ENCODE results near the gene IRAK3. TPM values are rescaled to one million over a fixed set of nuclear protein-coding genes. Genes with fewer than 3 reads are reported as not detected.
"Not testable (repeated sequence)": the region's sequence is repeated elsewhere in the genome, so short reads cannot be mapped to it uniquely, and the experiment has no call there.

IRAK3 gene
- total and polyA plus RNA-seq, 2 experiments from 2014 or later = 3.3 to 3.7 TPM

- Histone ChIP-seq H4K20me1 (ENCODE audit: insufficient read depth) (no peaks in the 10 kb centered on the region), H3K9me2 (ENCODE audit: insufficient read depth) (no peaks in the 10 kb centered on the region), H2AFZ (peak overlapping the region; percentile 89), H3K79me2 (ENCODE audit: insufficient read depth) (no peaks in the 10 kb centered on the region), H3K9me3 (ENCODE audit: low read depth) (no peaks in the 10 kb centered on the region), H3K4me3 (peak overlapping the region; percentile 81), H3K9ac (peak overlapping the region; percentile 80), H3K4me1 (ENCODE audit: insufficient read depth) (no peaks in the 10 kb centered on the region), H3K27ac (peak overlapping the region; percentile 15), H3K36me3 (ENCODE audit: low read depth) (no peaks in the 10 kb centered on the region), H3K4me2 (ENCODE audit: unreplicated experiment) (peak overlapping the region; percentile 99), H3F3A (ENCODE audit: insufficient read depth) (0 out of 2 replicates have a peak, but pooled peaks cover 6% of the 10 kb centered on the region), H3K27me3 (replicated peaks; ENCODE audit: insufficient read depth) (no peaks in the 10 kb centered on the region)
- WGBS, 2 experiments (ENCODE audit: low coverage in 1 of 2, low lambda C conversion rate in 2 of 2, missing lambda C conversion rate in 2 of 2) = 11% methylated on average over 5 of the region's 5 CpGs
- peak; percentile 70 for DNase-seq
- in situ Hi-C loops (cut with MboI) = no loop called here
- TF ChIP-seq EZH2phosphoT487 (IDR thresholded peaks at IDR 0.05; ENCODE audit: insufficient read depth, low read depth) = no peak
- no peak for TF ChIP-seq EZH2 (IDR thresholded peaks at IDR 0.05; ENCODE audit: insufficient read depth, poor library complexity, severe bottlenecking)
Observed at GRCh38 chr12:66235626-66236281, 46.7 kb downstream of the IRAK3 start.

- H3K27me3 ChIP-seq (replicated peaks; ENCODE audit: insufficient read depth); H3K9ac ChIP-seq; DNase-seq; H3F3A ChIP-seq (ENCODE audit: insufficient read depth); H3K9me3 ChIP-seq (ENCODE audit: low read depth); H3K36me3 ChIP-seq (ENCODE audit: low read depth); in situ Hi-C loops (cut with MboI); H2AFZ ChIP-seq; H4K20me1 ChIP-seq (ENCODE audit: insufficient read depth); H3K4me1 ChIP-seq (ENCODE audit: insufficient read depth); H3K9me2 ChIP-seq (ENCODE audit: insufficient read depth); H3K79me2 ChIP-seq (ENCODE audit: insufficient read depth); H3K27ac ChIP-seq: not testable (repeated sequence)
- WGBS, 2 experiments (ENCODE audit: low coverage in 1 of 2, low lambda C conversion rate in 2 of 2, missing lambda C conversion rate in 2 of 2) = 86 to 96% methylated on average over 4 of the region's 4 CpGs
- H3K4me2 ChIP-seq (ENCODE audit: unreplicated experiment) = peak overlapping the region; percentile 99
- H3K4me3 ChIP-seq = peak overlapping the region; percentile 81
Observed at GRCh38 chr12:66236282-66236675, 47.3 kb downstream of the IRAK3 start.

DNA sequence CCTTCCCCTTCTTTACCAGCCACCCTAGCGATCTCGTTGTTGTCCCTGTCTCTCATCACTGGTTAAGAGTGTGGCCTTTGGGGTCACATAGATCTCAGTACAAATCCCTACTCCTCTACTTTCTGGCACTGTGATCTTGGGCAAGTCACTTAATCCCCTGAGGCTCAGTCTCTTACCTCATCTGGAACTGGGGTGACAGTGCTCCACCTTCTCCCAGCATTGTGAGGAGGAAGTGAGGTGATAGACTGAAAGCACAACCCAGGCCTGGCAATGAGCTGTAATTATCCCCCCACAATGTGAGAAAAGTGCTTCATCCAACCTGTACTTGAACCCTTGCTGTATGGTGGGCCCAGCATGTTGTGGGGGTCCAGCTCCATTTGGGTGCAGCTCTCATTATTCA lies 48.0 kb downstream of the IRAK3 start:
- H4K20me1 ChIP-seq (ENCODE audit: insufficient read depth) = no peaks in the 10 kb centered on the region
- no peak for DNase-seq
- no peak overlapping the region for H2AFZ ChIP-seq
- peaks cover 17% of the 10 kb centered on the region; the same call in 1 of the 2 replicates for H3F3A ChIP-seq (ENCODE audit: insufficient read depth)
- H3K27me3 ChIP-seq (replicated peaks; ENCODE audit: insufficient read depth) = no peaks in the 10 kb centered on the region
- H3K9me3 ChIP-seq (ENCODE audit: low read depth) = no peaks in the 10 kb centered on the region
- H3K36me3 ChIP-seq (ENCODE audit: low read depth) = no peaks in the 10 kb centered on the region
- 95 to 100% methylated on average over 2 of the region's 2 CpGs for WGBS, 2 experiments (ENCODE audit: low coverage in 1 of 2, low lambda C conversion rate in 2 of 2, missing lambda C conversion rate in 2 of 2)
- no peak overlapping the region for H3K27ac ChIP-seq
- TF ChIP-seq EZH2 (IDR thresholded peaks at IDR 0.05; ENCODE audit: insufficient read depth, poor library complexity, severe bottlenecking) = no peak
- TF ChIP-seq EZH2phosphoT487 (IDR thresholded peaks at IDR 0.05; ENCODE audit: insufficient read depth, low read depth) = no peak
- in situ Hi-C loops (cut with MboI) = no loop called here
- H3K4me1 ChIP-seq (ENCODE audit: insufficient read depth) = peaks cover 8% of the 10 kb centered on the region
- no peaks in the 10 kb centered on the region for H3K9me2 ChIP-seq (ENCODE audit: insufficient read depth)
- H3K4me3 ChIP-seq = no peak overlapping the region
- H3K79me2 ChIP-seq (ENCODE audit: insufficient read depth) = no peaks in the 10 kb centered on the region
- H3K9ac ChIP-seq = no peak overlapping the region
- no peak overlapping the region for H3K4me2 ChIP-seq (ENCODE audit: unreplicated experiment)

- Histone ChIP-seq H3K4me1 (ENCODE audit: insufficient read depth) (peaks cover 12% of the 10 kb centered on the region), H3K9ac (no peak overlapping the region), H3K9me3 (ENCODE audit: low read depth) (no peaks in the 10 kb centered on the region), H3K79me2 (ENCODE audit: insufficient read depth) (no peaks in the 10 kb centered on the region), H4K20me1 (ENCODE audit: insufficient read depth) (no peaks in the 10 kb centered on the region), H3K4me2 (ENCODE audit: unreplicated experiment) (no peak overlapping the region), H3F3A (ENCODE audit: insufficient read depth) (peaks cover 21% of the 10 kb centered on the region; the same call in 1 of the 2 replicates), H2AFZ (no peak overlapping the region), H3K27ac (no peak overlapping the region), H3K27me3 (replicated peaks; ENCODE audit: insufficient read depth) (no peaks in the 10 kb centered on the region), H3K4me3 (no peak overlapping the region), H3K36me3 (ENCODE audit: low read depth) (no peaks in the 10 kb centered on the region), H3K9me2 (ENCODE audit: insufficient read depth) (no peaks in the 10 kb centered on the region)
- 77 to 83% methylated on average over 2 of the region's 2 CpGs for WGBS, 2 experiments (ENCODE audit: low coverage in 1 of 2, low lambda C conversion rate in 2 of 2, missing lambda C conversion rate in 2 of 2)
- in situ Hi-C loops (cut with MboI) = no loop called here
- no peak for TF ChIP-seq EZH2 (IDR thresholded peaks at IDR 0.05; ENCODE audit: insufficient read depth, poor library complexity, severe bottlenecking)
- TF ChIP-seq EZH2phosphoT487 (IDR thresholded peaks at IDR 0.05; ENCODE audit: insufficient read depth, low read depth) = no peak
- DNase-seq = no peak
Observed at GRCh38 chr12:66237505-66238175, 48.6 kb downstream of the IRAK3 start.

Measured in GM23248 (cell line).